Bronchial epithelial cell (primary cell): ENCODE results near the gene IL15. TPM values are rescaled to one million over a fixed set of nuclear protein-coding genes. Genes with fewer than 3 reads are reported as not detected.

Experiments
- DNase-seq: peaks from one replicate; pipeline ENCODE4 v3.0.0-alpha.2; 2010; ENCODE audit warnings: low read depth
- FAIRE-seq: peaks from 2 replicates; lab custom pipeline; 2011; peaks lifted over from hg19 to GRCh38; lab: Jason Lieb, UNC
- H3K27me3 ChIP-seq: 2 replicates; pipeline ENCODE4 v1.5.1; 2011; ENCODE audit warnings: low read length; ENCODE audit not compliant: control insufficient read depth, insufficient read depth
- H3K36me3 ChIP-seq: 2 replicates; pipeline ENCODE4 v1.5.1; 2011; ENCODE audit warnings: low read length; ENCODE audit not compliant: control insufficient read depth, insufficient read depth
- H3K4me3 ChIP-seq: 2 replicates; pipeline ENCODE4 v1.5.1; 2011; ENCODE audit warnings: mild to moderate bottlenecking, low read depth, low read length, control low read depth
- CTCF ChIP-seq: IDR thresholded peaks from 2 replicates; pipeline ENCODE4 v1.5.1; 2011; ENCODE audit warnings: mild to moderate bottlenecking, moderate library complexity, low read length, control low read depth, inconsistent platforms; ENCODE audit not compliant: insufficient read depth, severe bottlenecking
- total RNA-seq: library from RNA; depleted of rRNA; stranded (reverse); fragments of >200 nt; gene quantifications from 2 replicates; pipeline ENCODE4 v1.2.1, GENCODE V29; 2014

IL15 gene
- total RNA-seq, 1 donor from 2014 or later: 0.53 TPM

- FAIRE-seq (no peak), DNase-seq (peak; percentile 3)
- no peak for TF ChIP-seq CTCF
- Histone ChIP-seq H3K4me3 (no peak overlapping the region), H3K36me3 (no peaks in the 10 kb centered on the region), H3K27me3 (no peaks in the 10 kb centered on the region)
Measured at GRCh38 chr4:141763374-141763773, 127.0 kb downstream of the IL15 start.

- Histone ChIP-seq H3K4me3 (no peak overlapping the region), H3K27me3 (no peaks in the 10 kb centered on the region), H3K36me3 (no peaks in the 10 kb centered on the region)
- peak; percentile 41 for DNase-seq
- no peak for FAIRE-seq
- no peak for TF ChIP-seq CTCF
Measured at GRCh38 chr4:141768954-141769353, 132.6 kb downstream of the IL15 start.

- DNase-seq (no peak), FAIRE-seq (no peak)
Measured at GRCh38 chr4:141771889-141772830, 135.8 kb downstream of the IL15 start.

GRCh38 chr4:141772838-141773237 is 136.5 kb downstream of the IL15 start:
- no peak for TF ChIP-seq CTCF
- FAIRE-seq (no peak), DNase-seq (no peak)

More at GRCh38 chr4:141771889-141772830, 135.8 kb downstream of the IL15 start:
- Histone ChIP-seq H3K27me3 (no peaks in the 10 kb centered on the region), H3K4me3 (no peak overlapping the region), H3K36me3 (no peaks in the 10 kb centered on the region)
- TF ChIP-seq CTCF: no peak

GRCh38 chr4:141782205-141782604 is 145.8 kb downstream of the IL15 start:
- TF ChIP-seq CTCF: no peak

More at GRCh38 chr4:141772838-141773237, 136.5 kb downstream of the IL15 start:
- H3K36me3 ChIP-seq: no peaks in the 10 kb centered on the region
- H3K27me3 ChIP-seq: no peaks in the 10 kb centered on the region
- no peak overlapping the region for H3K4me3 ChIP-seq

More at GRCh38 chr4:141782205-141782604, 145.8 kb downstream of the IL15 start:
- FAIRE-seq (no peak), DNase-seq (no peak)
- Histone ChIP-seq H3K4me3 (no peak overlapping the region), H3K36me3 (no peaks in the 10 kb centered on the region), H3K27me3 (no peaks in the 10 kb centered on the region)
